Left forelimb (tissue), 1 donor: Measurements from ENCODE around the gene ZNF532.

Experiments used
- DNase-seq: peaks from one replicate; pipeline ENCODE4 v3.0.0-alpha.2; 2018; ENCODE audit warnings: low spot score

The ZNF532 gene

GRCh38 chr18:58870621-58871020, 5.9 kb downstream of the ZNF532 start:
- no peak for DNase-seq

GRCh38 chr18:58871514-58872420, 7.1 kb downstream of the ZNF532 start:
- DNase-seq: no peak

- no peak for DNase-seq
Observed at GRCh38 chr18:58878640-58879039, 14.0 kb downstream of the ZNF532 start.

- DNase-seq: no peak
Observed at GRCh38 chr18:58881477-58881876, 16.8 kb downstream of the ZNF532 start.

GRCh38 chr18:58882044-58882443, 17.4 kb downstream of the ZNF532 start:
- no peak for DNase-seq

GRCh38 chr18:58882686-58883085, 18.0 kb downstream of the ZNF532 start:
- no peak for DNase-seq

GRCh38 chr18:58884680-58885079, 20.0 kb downstream of the ZNF532 start:
- no peak for DNase-seq

GRCh38 chr18:58886431-58886830, 21.8 kb downstream of the ZNF532 start:
- no peak for DNase-seq

GRCh38 chr18:58886864-58887612, 22.4 kb downstream of the ZNF532 start:
- no peak for DNase-seq

GRCh38 chr18:58887613-58887963, 22.9 kb downstream of the ZNF532 start:
- DNase-seq: no peak

GRCh38 chr18:58891776-58892175, 27.1 kb downstream of the ZNF532 start:
- no peak for DNase-seq

GRCh38 chr18:58892488-58892887, 27.8 kb downstream of the ZNF532 start:
- DNase-seq: no peak

- DNase-seq: no peak
Observed at GRCh38 chr18:58893388-58894099, 28.9 kb downstream of the ZNF532 start.

- DNase-seq: no peak
Observed at GRCh38 chr18:58894930-58895329, 30.3 kb downstream of the ZNF532 start.

GRCh38 chr18:58895385-58895784, 30.7 kb downstream of the ZNF532 start:
- DNase-seq: no peak

GRCh38 chr18:58896268-58896667, 31.6 kb downstream of the ZNF532 start:
- DNase-seq: no peak

GRCh38 chr18:58896734-58897508, 32.2 kb downstream of the ZNF532 start:
- DNase-seq: no peak

- DNase-seq: no peak
Observed at GRCh38 chr18:58898010-58898799, 33.5 kb downstream of the ZNF532 start.

- DNase-seq: no peak
Observed at GRCh38 chr18:58900015-58900649, 35.5 kb downstream of the ZNF532 start.

- DNase-seq: no peak
Observed at GRCh38 chr18:58901143-58901542, 36.5 kb downstream of the ZNF532 start.

GRCh38 chr18:58901783-58902182, 37.1 kb downstream of the ZNF532 start:
- no peak for DNase-seq
